NCI-H526 treated with DMSO at 0.1 percent for 48 hours (cell line): ENCODE data around the gene TBC1D22A.
"Not testable (repeated sequence)": the region's sequence is repeated elsewhere in the genome, so short reads cannot be mapped to it uniquely, and the experiment has no call there.

Experiments
- DNase-seq: peaks from one replicate; lab custom pipeline; 2025; lab: John Stamatoyannopoulos, UW

TBC1D22A gene

DNA sequence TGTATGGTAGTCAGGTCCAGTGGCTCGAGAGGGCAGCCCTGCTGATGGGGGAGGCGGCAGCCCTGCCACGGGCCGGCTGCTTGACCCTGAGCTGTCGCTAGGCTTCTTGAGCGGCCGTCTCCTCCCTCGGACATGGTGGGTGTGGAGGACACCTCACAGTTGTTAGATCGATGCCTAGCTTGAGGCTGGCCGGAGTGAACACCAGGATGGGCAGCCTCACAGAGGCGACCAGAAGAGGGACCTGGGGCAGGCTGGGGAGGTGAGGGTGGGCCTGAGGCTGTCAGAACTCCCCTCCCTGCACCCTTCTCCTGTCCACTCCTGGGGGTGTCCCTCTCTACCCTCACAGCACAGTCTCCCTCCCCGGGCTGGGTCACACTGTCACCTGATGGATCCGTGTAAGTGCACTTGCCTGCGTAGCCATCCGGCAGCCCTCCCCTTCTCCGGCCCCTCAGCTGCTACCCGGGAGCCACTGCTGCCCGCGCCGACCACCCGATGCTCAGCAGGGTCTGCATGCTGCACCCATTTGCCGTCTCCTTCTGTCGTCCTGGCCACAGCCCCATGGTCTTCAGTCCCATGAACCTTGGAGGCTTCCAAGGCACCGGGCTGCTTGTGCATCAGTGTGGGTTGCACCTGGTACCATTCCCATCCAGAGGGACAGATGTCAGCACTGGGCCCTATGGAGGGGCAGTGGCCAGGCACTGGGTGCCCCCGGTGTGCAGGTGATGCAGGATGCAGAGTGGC is 394.1 kb downstream of the TBC1D22A start:
- no peak for DNase-seq

DNA sequence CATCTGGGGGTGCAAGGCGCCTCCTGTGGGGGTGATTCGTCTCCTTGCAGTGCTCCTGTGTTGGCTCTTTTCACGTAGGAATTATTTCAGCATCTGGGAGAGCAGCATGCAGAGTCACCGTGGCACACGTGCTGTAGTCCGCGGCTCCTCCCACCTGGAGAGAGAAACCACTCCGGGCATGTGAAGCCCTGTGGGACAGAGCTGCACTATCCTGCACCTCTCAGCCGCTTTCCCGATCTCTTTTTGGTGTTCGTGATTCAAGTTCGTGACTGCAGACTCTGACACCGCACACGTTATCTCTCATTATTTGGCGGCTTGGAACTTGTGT is 394.6 kb downstream of the TBC1D22A start:
- no peak for DNase-seq

DNA sequence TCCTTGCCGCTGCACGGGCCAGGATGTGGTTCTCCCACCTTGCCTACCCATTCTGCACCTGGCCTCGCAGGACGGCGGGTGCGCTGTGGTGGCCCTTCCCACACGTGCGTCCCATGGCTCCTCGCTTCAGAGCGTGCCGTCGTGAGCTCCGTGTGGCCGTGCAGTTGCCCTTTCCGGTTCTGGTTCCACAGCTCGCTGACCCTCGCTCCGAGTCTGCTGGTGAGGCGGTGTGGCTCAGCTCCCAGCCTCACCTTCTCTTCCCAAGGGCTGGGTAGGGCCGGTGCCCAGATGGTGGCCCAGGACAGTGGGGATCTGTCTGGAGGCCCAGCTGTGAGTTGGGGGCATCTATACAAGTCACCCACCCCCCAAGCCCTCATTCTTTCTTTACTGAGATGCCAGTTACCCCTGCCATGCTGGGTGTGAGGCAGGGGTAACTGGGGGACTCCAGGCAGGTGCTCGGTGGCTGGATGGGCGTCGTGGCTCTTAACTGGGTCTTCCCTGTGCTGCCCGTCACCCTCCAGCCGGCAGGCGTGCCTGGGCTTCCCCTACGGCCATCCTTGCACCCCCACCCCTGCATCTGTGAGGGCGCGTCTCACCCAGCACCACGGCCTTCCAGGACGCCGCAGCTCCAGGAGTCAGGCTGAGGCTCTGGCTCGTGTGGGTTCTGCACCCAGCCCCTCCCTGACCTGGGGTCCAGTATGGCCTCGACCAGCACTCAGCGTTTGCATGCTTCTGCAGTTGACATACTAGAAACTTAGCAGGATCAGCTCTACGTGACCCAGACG is 395.2 kb downstream of the TBC1D22A start:
- no peak for DNase-seq

DNA sequence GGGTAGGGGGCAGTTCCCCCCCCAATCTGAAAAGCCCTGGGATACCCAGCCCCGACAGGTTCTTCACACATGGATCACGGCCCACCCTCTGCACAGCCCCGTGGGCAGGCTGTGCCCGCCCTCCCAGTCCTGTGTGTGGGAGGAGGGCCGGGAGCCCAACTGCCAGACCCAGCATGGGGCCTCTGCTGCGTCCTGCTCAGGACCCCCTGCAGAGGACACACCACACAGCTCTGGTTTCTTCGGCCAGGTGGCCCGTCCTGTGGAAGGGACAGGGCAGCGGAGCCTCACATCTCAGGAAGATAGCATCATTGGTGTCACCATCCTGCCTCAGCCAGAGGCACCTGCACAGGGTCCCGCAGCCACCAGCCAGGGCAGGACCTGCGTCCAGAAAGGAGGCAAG is 396.0 kb downstream of the TBC1D22A start:
- no peak for DNase-seq

DNA sequence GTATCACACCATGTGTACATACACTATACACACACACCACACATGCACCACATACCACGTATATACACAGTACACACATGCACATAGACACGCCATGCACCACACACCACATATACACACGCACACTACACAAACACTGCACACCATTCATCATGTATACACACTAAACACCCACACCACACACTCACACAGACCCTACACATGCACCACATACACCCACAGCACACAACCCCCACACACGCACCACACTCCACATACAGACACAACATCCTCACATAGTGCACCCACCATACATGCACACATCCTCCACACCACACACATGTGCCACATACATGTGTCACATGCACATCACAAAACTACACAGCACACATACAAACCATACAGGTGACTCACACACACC is 397.1 kb downstream of the TBC1D22A start:
- DNase-seq: no peak

GRCh38 chr22:47160141-47160541 is 397.7 kb downstream of the TBC1D22A start:
- DNase-seq: no peak

DNA sequence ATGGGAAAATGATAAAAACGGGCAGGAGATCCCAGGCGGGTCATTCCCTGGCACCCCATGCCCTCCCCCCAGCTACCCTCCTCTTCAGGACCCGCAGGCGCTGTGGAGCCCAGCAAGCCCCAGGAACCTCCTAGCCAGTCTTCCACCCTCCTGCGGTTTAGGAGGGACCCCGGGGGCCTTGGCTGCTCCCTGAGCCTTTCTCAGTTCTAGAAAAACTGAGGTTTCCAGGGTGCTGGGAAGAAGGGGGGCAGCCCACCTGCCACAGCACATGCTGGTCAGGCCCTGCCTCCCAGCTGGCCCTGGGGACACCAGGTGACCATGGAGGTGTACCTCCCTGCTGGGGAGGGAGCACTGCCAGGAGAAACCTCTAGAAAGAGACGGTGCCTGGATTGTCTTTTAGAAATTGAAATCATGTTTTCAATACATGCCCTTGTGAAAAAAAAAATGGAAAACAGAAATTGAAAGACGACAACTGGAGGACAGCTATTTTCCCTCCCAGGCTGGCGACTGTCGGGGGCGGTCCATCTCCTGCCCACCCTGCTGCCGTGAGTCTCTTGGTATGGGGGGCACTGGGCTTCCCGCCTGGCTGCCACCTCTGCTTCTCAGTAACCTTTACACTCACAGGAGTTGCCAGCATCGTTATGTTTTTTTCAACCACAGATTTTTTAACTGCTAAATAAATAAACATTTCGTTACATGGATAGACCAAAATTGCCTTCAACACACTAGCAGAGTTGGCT is 398.5 kb downstream of the TBC1D22A start:
- DNase-seq: no peak

DNA sequence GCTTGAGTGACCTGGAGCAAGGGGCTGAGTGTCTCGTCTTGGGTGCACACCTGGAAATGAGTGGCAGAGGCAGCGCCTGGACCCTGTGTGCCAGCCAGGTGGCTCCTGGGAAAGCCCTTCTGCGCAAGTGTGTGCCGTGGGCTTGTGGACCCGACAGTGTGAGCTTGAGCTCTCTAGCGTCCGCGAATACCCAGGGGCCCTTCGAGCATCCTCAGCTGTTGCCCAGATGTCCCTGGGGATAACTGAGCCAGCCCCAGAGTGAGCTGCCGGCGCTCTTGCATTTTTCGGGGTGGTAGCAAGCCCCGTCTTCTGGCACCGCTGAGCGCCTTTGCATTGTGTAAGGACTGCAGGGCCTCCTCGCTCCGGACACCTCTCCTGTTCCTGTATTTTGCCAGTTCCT is 399.2 kb downstream of the TBC1D22A start:
- DNase-seq: no peak

GRCh38 chr22:47162865-47163264 is 400.4 kb downstream of the TBC1D22A start:
- DNase-seq: no peak

DNA sequence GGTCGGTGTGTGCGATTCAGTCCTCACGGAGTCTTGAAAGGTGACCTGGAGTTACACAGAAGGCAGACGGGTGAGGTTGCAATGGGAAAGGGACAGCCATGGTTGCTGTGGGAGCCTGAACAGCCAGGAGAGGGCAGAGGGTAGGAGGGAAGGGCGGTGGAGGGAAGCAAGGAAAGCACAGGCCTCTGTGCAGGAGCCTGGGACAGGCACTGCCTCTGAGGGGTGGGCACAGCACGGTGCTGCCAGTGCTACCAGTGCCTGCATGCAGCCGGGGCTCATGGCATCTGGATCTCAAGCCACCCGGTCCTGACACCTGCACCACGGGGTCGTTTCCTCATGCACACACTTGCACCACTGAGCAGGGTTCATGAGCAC is 401.0 kb downstream of the TBC1D22A start:
- no peak for DNase-seq

GRCh38 chr22:47163856-47164513 is 401.5 kb downstream of the TBC1D22A start:
- no peak for DNase-seq

GRCh38 chr22:47164514-47165337 is 402.3 kb downstream of the TBC1D22A start:
- no peak for DNase-seq

DNA sequence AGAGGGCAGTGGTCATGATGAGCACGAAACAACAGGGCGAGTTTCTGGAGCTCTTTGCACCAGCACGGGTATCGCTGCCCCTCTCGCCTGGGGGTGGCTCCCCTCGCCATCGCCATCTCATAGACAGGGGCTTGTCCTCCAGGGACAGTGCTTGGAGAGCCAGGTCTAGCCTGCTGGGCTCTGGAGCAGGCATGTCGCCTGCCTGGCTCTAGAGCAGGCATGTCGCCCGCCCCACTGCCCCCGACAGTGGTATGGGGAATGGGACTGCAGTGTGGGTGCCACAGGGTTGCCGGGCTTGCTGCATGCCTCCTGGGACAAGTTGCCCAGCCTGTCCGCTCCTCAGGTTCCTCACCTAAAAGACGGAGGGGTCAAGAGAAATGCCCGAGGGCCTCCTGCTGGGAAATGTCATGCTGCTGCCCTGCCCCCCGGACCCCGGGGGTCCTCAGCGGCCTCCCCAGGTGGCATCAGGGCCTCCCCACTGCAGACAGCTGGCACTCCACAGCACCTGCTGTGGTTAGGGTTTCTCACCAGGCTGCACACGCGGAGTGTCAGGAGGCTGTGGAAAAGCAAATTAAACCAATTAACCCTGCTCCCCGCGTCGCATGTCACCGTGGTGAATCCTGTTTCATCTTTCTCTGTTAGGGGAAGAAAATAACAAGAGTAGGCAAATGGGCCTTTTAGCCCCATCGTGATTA is 403.0 kb downstream of the TBC1D22A start:
- peak; percentile 10 for DNase-seq

DNA sequence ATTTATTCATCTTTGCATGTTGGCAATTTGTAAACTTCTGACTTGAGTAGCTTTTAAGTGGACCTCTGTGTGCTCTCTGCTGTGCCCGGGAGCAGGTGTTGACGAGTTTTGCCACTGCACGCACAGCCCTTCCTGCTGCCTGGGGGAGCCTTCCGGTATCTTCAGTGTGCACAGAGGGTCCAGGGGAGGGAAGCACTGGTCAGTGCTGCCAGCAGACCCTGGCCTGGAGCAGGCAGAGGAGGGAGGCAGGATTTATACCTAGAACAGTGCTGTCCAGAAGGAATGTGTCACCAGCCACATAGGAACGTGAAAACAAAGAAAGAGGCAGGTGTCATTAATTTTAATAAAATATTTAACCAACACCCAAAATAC is 403.6 kb downstream of the TBC1D22A start:
- no peak for DNase-seq

GRCh38 chr22:47166446-47167016 is 404.1 kb downstream of the TBC1D22A start:
- DNase-seq: peak; percentile 34

DNA sequence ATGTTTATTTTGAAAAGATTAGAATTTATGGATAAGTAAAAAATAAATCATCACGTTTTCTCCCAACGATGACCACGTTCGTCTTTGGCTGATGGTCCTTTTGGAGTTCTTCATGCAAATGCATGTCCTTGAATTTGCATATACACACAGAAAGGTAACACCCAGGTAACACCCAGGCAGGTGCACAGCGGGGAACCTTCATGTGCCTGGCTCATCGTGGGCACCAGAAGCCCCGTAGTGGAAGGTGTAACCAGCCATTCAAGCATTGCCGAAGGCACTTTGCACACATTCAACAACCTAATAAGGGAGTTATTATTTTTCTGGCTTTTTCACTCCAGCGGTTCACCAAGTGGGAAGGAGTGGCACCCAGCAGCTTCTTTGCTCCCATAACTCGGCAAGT is 404.6 kb downstream of the TBC1D22A start:
- peak; percentile 91 for DNase-seq

DNA sequence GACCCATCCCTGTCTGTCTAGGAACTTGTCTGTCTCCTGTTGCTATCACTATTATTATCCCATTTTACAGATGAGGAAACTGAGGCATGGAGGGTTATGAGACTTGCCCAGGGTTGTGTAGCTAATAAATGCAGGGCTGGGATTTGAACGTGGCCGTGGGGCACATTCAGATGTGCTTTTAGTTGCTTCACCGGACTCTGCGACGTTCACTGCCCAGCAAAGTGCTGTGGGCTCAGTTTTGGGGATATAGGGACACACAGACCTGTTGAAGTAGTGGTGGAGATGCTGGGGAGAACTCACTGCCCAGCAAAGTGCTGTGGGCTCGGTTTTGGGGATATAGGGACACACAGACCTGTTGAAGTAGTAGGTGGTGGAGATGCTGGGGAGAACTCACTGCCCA is 405.5 kb downstream of the TBC1D22A start:
- DNase-seq: not testable (repeated sequence)

DNA sequence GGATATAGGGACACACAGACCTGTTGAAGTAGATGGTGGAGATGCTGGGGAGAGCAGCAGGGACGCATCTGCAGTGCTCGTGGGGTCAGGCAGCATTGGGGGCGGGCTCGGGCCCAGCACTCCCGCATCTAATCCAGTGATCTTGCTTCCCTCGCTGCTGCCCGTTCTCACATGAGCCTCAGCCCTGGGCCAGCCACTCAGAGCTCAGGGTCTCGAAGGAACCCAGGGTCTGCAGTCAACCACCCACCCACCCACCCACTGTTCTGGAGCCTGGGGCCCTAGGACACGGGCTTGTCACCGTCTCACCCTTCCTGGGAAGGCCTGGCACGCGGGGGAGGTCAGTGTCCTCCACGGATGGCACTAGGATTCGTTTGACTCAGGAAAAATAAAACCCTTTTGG is 406.0 kb downstream of the TBC1D22A start:
- no peak for DNase-seq

GRCh38 chr22:47168900-47169800 is 406.7 kb downstream of the TBC1D22A start:
- no peak for DNase-seq

GRCh38 chr22:47169801-47170140 is 407.3 kb downstream of the TBC1D22A start:
- no peak for DNase-seq
